ENCODE measurements around the gene MMP14.

- TF ChIP-seq ATF3 (CRISPR knock-in tag; conservative IDR thresholded peaks at IDR 0.05) (no peak), ZNF232 (CRISPR knock-in tag; IDR thresholded peaks at IDR 0.05) (no peak), CTCF (IDR thresholded peaks at IDR 0.05) (no peak; the same call in 1 of the 2 replicates), PRDM15 (CRISPR knock-in tag; IDR thresholded peaks at IDR 0.05) (no peak), TEAD4 (CRISPR knock-in tag; IDR thresholded peaks at IDR 0.05) (no peak)
Measured at GRCh38 chr14:22872833-22873520, 36.6 kb downstream of the MMP14 start.

Data from WTC11 (cell line).